Smooth muscle cell (in vitro differentiated cells): Measurements from ENCODE around the gene CCDC60. TPM values are rescaled to one million over a fixed set of nuclear protein-coding genes. Genes with fewer than 3 reads are reported as not detected.

ENCODE experiments used
- DNase-seq: peaks from one replicate; lab custom pipeline; 2025; ENCODE audit not compliant: unreplicated experiment; lab: John Stamatoyannopoulos, UW
- H2AFZ ChIP-seq: fragments of 200-600 bp; sonication (generic); 2 replicates; pipeline ENCODE4 v1.6.0; 2016; ENCODE audit warnings: antibody characterized with exemption, low read depth, mild to moderate bottlenecking
- H3F3A ChIP-seq: fragments of 200-600 bp; sonication (generic); 2 replicates; pipeline ENCODE4 v1.6.0; 2017; ENCODE audit warnings: antibody characterized with exemption, low read depth
- H3K27ac ChIP-seq: fragments of 200-600 bp; sonication (generic); 2 replicates; pipeline ENCODE4 v1.5.1; 2016; ENCODE audit warnings: low read depth, mild to moderate bottlenecking
- H3K27me3 ChIP-seq: fragments of 200-600 bp; sonication (generic); 2 replicates; pipeline ENCODE4 v1.6.1; 2016; ENCODE audit warnings: low read depth, mild to moderate bottlenecking
- H3K36me3 ChIP-seq: fragments of 200-600 bp; sonication (generic); 2 replicates; pipeline ENCODE4 v1.5.1; 2016; ENCODE audit warnings: low read depth
- H3K4me1 ChIP-seq: fragments of 200-600 bp; sonication (generic); 2 replicates; pipeline ENCODE4 v1.5.1; 2016; ENCODE audit warnings: low read depth
- H3K4me2 ChIP-seq: fragments of 200-600 bp; sonication (generic); 2 replicates; pipeline ENCODE4 v1.6.0; 2016; ENCODE audit warnings: mild to moderate bottlenecking
- H3K4me3 ChIP-seq: fragments of 200-600 bp; sonication (generic); 2 replicates; pipeline ENCODE4 v1.5.1; 2016; ENCODE audit warnings: mild to moderate bottlenecking
- H3K79me2 ChIP-seq: fragments of 200-600 bp; sonication (generic); 2 replicates; pipeline ENCODE4 v1.6.0; 2016; ENCODE audit warnings: low read depth, mild to moderate bottlenecking
- H3K9ac ChIP-seq: fragments of 200-600 bp; sonication (generic); 2 replicates; pipeline ENCODE4 v1.6.0; 2016; ENCODE audit warnings: low read depth
- H3K9me3 ChIP-seq: fragments of 200-600 bp; sonication (generic); replicated peaks from 2 replicates; pipeline ENCODE4 v1.5.1; 2016; ENCODE audit warnings: low read depth
- H4K20me1 ChIP-seq: fragments of 200-600 bp; sonication (generic); 2 replicates; pipeline ENCODE4 v1.6.0; 2016; ENCODE audit warnings: low read depth
- CTCF ChIP-seq: fragments of 200-600 bp; sonication (generic); IDR thresholded peaks from 2 replicates; pipeline ENCODE4 v1.5.1; 2017; ENCODE audit warnings: borderline replicate concordance, mild to moderate bottlenecking, antibody characterized with exemption; ENCODE audit not compliant: insufficient read depth, poor library complexity, severe bottlenecking
- WGBS: methylation state at CpG from one replicate; pipeline ENCODE4 v1.1.7; 2016; ENCODE audit warnings: low lambda C conversion rate; 5-methylcytosine and 5-hydroxymethylcytosine counted together
- polyA plus RNA-seq: library from polyadenylated mRNA; unstranded; fragments of >200 nt; fragmentation: Nextera tagmentation; extraction: Ambion mirVana; gene quantifications from 2 replicates; pipeline ENCODE4 v1.2.1, GENCODE V29; 2016
- total RNA-seq: library from RNA; depleted of rRNA; stranded (reverse); fragments of >200 nt; gene quantifications from 2 replicates; pipeline ENCODE4 v1.2.3, GENCODE V29; 2014

The CCDC60 gene
- total and polyA plus RNA-seq, 2 experiments from 2014 or later, result not detected

- H2AFZ ChIP-seq, result no peak overlapping the region
- no peak for DNase-seq
- no peaks in the 10 kb centered on the region for H4K20me1 ChIP-seq
- no peaks in the 10 kb centered on the region for H3K79me2 ChIP-seq
- 76% methylated on average over 5 of the region's 5 CpGs for WGBS
- H3K9me3 ChIP-seq, result no peaks in the 10 kb centered on the region
- H3K27ac ChIP-seq, result no peak overlapping the region
- no peak for TF ChIP-seq CTCF
- no peaks in the 10 kb centered on the region for H3F3A ChIP-seq
- H3K27me3 ChIP-seq, result peaks cover 8% of the 10 kb centered on the region
- no peaks in the 10 kb centered on the region for H3K4me1 ChIP-seq
- no peak overlapping the region for H3K4me2 ChIP-seq
- H3K36me3 ChIP-seq, result no peaks in the 10 kb centered on the region
- H3K9ac ChIP-seq, result no peak overlapping the region
- no peak overlapping the region for H3K4me3 ChIP-seq
These were observed 40.3 kb upstream of the CCDC60 start for GRCh38 chr12:119294211-119294610.

GRCh38 chr12:119296535-119296934 lies 38.0 kb upstream of the CCDC60 start:
- 65% methylated on average over 2 of the region's 2 CpGs for WGBS
- Histone ChIP-seq H3K27me3 (peaks cover 8% of the 10 kb centered on the region), H3K4me3 (no peak overlapping the region), H3K4me2 (no peak overlapping the region), H4K20me1 (no peaks in the 10 kb centered on the region), H3K9me3 (no peaks in the 10 kb centered on the region), H3K9ac (no peak overlapping the region), H3K27ac (no peak overlapping the region), H3K79me2 (no peaks in the 10 kb centered on the region), H2AFZ (no peak overlapping the region), H3K36me3 (no peaks in the 10 kb centered on the region), H3K4me1 (no peaks in the 10 kb centered on the region), H3F3A (no peaks in the 10 kb centered on the region)
- no peak for TF ChIP-seq CTCF
- DNase-seq, result no peak

GRCh38 chr12:119299130-119299529 lies 35.4 kb upstream of the CCDC60 start:
- Histone ChIP-seq H3K27ac (no peak overlapping the region), H3K4me3 (no peak overlapping the region), H3K4me2 (no peak overlapping the region), H3K79me2 (no peaks in the 10 kb centered on the region), H4K20me1 (no peaks in the 10 kb centered on the region), H3K36me3 (no peaks in the 10 kb centered on the region), H3K27me3 (peaks cover 8% of the 10 kb centered on the region), H3F3A (no peaks in the 10 kb centered on the region), H3K4me1 (peaks cover 11% of the 10 kb centered on the region), H3K9me3 (no peaks in the 10 kb centered on the region), H3K9ac (no peak overlapping the region), H2AFZ (no peak overlapping the region)
- no peak for TF ChIP-seq CTCF
- no peak for DNase-seq

- Histone ChIP-seq H3K4me1 (peaks cover 11% of the 10 kb centered on the region), H3K36me3 (no peaks in the 10 kb centered on the region), H3K9me3 (no peaks in the 10 kb centered on the region), H3K4me3 (no peak overlapping the region), H3F3A (no peaks in the 10 kb centered on the region), H3K4me2 (no peak overlapping the region), H3K27ac (no peak overlapping the region), H3K9ac (no peak overlapping the region), H3K27me3 (no peaks in the 10 kb centered on the region), H4K20me1 (no peaks in the 10 kb centered on the region), H3K79me2 (no peaks in the 10 kb centered on the region), H2AFZ (no peak overlapping the region)
- no peak for DNase-seq
- 86% methylated on average over 9 of the region's 9 CpGs for WGBS
- TF ChIP-seq CTCF, result no peak
These were observed 33.1 kb upstream of the CCDC60 start for GRCh38 chr12:119301379-119301778.
